GM10847 (cell line): ENCODE results near the gene SETD1A.
A peak's percentile ranks its signal among the peaks of the same experiment; 100 is the strongest.

Source experiments
- POLR2A ChIP-seq: IDR thresholded peaks from 2 replicates; pipeline ENCODE4 v1.6.1; 2011; ENCODE audit not compliant: insufficient read length; ENCODE audit errors: extremely low read depth

The SETD1A gene

DNA sequence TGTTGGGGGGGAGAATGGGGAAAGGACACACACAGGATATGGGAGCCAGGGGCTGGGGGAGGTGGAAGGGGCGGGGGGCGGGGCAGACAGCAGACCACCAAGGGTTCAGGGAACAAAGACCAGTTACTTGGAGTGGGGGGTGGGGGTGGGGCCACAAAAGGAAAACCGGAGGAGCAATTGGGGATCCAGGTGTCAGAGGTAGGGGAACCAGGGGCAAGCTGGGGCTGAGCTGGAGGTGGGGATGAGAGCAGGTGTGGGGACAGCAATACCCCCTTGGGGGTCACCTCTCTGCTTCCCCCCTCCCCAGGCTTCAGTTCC is 10.1 kb upstream of the SETD1A start:
- no peak for TF ChIP-seq POLR2A

DNA sequence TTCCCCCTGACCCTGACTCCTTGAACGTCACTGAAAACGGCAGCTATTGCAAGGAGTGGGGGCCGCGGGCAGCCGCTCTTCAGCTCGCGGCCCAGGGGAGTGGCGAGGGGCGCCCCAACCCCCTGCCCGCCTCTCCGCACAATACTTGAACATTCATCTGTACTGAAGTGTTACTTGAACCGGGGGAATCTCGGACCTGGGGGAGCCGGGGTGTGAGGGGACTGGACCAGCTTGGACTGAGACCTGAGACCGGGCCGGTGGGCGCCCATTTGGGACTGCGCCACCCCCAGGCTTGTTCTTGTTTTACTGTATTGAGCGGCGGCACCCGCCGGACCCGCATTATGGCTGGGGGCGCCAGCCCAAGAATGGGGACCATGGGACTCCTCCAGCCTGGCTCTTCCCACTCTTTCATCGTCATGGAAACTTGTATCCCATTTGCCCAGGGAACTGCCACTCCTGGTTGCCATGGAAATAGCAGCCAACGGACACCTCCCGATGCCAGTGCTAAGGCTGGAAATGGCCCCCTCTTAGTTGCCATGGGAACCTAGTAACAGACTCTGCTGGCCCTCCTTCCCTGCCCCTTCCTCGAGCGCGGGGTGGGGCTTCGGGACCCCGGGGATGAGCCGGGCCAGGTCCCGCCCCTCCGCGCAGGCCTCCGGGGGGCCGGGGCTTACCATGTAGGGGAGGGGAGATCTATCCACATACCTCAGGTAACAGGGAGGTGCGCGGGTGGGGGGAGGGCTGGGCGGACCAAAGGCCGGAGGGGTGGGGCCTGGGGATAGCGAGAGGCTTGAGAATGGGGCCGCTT is 9.5 kb upstream of the SETD1A start:
- no peak for TF ChIP-seq POLR2A

DNA sequence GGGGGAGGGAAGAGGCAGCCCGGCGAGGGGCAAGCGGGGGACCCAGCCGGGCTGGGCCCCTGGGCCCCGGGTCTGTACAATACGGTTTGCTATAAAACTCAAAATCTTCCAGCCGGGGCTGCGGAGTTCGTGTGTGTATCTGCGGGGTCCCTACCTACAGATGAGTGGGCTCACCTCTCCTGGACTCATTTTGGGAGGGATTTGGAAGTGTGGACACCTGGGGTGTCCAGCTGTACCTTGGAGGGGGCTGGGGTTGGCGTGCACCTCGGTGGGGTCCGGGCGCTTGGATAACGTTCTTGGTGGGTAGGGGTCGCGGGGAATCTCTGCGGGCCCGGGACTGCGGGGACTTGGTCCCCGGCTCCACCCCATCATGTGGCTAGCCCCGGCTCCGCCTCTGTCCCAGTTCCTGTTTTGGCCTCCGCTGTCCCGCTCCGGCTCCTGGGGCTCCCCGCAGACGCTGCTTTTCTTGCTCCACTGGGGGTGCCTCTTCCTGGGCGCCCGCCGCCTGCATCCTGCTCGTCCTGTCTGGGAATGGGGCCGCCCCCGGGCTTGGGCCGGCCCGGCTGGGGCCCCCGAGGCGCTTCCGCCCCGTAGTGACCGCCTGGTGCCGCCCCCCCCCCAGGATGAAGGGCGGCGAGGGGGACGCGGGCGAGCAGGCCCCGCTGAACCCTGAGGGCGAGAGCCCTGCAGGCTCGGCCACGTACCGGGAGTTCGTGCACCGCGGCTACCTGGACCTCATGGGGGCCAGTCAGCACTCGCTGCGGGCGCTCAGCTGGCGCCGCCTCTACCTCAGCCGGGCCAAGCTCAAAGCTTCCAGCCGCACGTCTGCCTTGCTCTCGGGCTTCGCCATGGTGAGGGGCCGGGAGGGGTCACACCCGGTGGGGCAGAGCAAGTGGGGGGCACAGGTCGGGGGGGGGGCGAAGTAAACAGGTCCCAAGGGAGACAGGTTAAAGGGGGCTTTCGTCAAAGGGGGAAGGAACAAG is 8.6 kb upstream of the SETD1A start, which contains the start of gene ORAI3:
ORAI3 (plus strand) TSS at position 402 of the 983 bp plus-strand sequence; CDS start at position 624, 222 bp downstream.
- TF ChIP-seq POLR2A, result peak; percentile 66

DNA sequence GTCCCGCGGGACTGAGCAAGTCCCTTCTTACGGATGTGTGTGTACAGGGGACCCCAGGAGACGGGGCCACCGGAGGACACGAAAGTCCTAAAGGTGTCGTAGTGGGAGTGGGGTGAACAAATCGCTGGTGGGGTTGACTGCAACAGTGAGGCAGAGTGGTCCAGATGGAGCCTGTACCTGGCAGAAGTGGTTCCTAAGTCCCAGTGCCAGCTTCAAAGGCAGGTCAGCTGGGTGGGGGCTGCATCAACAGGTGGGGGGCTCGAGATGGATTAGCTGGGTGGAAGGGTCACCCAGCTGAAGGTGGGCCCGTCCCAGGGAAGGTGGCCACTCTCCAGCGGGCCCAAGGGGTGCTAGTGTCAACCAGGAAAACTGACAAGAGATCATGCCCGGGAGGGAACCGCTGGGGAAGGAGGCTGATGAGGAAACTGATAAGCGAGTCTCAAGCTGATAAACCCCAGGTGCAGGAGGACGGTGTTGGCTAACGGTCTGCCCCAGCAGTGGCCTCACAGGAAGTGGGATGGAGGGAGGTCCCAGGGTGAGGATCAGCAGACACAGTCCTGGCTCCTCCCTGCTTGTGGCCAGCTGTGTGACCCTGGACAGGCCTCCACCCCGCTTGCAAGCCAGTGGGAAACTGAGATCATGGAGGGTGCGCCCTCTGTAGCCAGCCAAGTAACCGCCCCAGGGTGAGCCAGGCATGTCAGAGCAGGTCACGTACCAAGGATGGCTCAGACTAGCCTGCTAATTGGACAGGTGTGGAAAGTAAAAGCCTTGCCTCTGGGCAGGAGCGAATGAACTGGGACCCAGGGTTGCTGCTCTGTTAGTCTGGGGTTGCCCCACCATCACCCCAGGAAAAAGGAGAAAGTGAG is 7.7 kb upstream of the SETD1A start:
- TF ChIP-seq POLR2A, result peak; percentile 64

DNA sequence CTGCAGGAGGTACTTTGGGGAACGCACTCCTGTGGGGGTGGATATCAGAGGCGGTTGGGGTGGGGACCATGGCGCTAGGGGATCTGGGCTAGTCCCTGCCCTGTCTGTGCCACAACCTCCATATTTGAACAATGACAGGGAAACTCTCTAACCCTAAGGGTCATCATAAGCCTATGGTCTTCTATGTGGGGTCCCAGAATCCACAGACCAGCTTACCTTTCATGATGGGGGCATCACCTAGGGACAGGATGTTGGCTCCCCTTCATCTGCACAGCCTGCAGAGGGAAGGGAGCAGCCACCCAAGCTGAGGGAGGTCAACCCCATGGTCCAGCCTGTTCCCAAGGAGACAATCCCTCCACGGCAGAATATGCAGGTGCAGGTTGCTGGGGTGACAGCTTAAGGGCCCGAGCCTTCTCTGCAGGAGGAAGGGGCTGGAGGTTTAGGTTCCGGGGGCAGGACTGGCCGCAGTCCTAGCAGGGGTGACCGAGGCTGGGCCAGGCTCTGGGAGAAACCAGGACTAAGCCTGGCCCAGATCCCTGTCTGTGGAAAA is 7.0 kb upstream of the SETD1A start:
- TF ChIP-seq POLR2A, result no peak

DNA sequence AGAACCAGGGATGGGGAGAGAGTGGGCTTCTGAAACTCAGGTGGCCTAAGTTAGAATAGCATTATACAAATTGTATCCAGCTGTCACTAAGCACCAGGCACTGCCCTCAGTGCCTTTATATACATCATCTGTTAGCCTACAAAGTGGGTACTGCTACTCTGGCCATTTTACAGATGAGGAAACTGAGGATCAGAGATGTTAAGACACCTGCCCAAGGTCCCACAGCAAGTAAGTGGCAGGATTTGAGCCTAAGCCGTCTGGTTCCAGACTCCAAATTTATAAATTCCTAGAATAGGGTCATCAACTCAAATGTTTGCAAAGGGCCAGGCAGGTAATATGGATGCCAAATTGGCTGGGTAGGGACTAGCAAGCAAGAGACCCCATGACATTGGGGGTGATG is 6.4 kb upstream of the SETD1A start:
- no peak for TF ChIP-seq POLR2A

DNA sequence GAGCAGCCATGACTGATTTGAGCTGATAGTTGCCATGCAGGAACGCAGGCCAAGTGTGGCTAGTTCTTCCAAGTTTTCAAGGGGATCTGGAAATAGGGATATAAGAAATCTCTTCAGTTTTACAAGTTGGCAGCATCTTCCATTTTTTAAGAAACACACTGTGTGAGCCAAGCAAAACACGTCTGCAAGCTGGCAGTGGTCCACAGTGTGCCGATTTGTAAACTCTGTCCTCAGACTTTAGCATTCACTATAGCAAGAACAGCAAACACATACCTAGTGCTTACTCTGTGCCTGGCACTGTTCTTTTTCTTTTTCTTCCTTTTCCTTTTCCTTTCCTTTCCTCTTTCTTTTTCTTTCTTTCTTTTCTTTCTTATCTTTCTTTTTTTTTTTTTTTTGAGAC is 5.8 kb upstream of the SETD1A start:
- no peak for TF ChIP-seq POLR2A

DNA sequence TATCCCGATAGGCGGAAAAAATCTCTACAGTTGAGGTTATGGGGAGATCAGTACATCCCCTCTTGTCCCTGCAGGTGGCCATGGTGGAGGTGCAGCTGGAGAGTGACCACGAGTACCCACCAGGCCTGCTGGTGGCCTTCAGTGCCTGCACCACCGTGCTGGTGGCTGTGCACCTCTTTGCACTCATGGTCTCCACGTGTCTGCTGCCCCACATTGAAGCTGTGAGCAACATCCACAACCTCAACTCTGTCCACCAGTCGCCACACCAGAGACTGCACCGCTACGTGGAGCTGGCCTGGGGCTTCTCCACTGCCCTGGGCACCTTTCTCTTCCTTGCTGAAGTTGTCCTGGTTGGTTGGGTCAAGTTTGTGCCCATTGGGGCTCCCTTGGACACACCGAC is 4.4 kb upstream of the SETD1A start:
- no peak for TF ChIP-seq POLR2A

DNA sequence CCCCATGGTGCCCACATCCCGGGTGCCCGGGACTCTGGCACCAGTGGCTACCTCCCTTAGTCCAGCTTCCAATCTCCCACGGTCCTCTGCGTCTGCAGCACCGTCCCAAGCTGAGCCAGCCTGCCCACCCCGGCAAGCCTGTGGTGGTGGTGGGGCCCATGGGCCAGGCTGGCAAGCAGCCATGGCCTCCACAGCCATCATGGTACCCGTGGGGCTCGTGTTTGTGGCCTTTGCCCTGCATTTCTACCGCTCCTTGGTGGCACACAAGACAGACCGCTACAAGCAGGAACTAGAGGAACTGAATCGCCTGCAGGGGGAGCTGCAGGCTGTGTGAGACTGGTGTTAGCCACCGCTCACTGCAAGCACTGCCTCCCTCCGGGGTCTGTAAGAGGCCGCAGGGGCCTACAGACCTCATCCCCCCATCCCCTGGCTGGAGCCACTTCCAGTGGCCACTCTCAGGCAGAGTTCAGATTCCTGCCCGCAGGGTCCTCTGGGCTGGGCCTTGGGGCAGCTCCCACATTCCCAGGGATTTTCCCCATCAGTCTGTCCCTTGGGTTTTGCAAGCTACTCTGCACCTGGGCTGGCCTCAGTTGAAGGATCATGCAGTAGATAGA is 3.9 kb upstream of the SETD1A start:
- no peak for TF ChIP-seq POLR2A

DNA sequence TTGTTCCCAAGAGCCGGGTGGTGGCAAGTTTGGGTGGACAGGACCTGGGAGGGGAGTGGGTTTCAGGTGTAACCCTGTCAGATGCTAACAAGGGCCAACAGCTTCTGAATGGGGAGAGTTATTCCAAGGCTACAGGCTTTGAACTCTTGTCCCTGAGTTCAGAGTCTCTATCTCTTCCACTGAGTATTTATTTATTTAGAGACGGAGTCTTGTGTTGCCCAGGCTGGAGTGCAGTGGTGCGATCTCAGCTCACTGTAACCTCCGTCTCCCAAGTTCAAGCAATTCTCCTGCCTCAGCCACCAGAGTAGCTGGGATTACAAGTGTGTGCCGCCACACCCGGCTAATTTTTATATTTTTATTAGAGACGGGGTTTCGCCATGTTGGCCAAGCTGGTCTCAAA is 2.6 kb upstream of the SETD1A start:
- TF ChIP-seq POLR2A, result no peak

DNA sequence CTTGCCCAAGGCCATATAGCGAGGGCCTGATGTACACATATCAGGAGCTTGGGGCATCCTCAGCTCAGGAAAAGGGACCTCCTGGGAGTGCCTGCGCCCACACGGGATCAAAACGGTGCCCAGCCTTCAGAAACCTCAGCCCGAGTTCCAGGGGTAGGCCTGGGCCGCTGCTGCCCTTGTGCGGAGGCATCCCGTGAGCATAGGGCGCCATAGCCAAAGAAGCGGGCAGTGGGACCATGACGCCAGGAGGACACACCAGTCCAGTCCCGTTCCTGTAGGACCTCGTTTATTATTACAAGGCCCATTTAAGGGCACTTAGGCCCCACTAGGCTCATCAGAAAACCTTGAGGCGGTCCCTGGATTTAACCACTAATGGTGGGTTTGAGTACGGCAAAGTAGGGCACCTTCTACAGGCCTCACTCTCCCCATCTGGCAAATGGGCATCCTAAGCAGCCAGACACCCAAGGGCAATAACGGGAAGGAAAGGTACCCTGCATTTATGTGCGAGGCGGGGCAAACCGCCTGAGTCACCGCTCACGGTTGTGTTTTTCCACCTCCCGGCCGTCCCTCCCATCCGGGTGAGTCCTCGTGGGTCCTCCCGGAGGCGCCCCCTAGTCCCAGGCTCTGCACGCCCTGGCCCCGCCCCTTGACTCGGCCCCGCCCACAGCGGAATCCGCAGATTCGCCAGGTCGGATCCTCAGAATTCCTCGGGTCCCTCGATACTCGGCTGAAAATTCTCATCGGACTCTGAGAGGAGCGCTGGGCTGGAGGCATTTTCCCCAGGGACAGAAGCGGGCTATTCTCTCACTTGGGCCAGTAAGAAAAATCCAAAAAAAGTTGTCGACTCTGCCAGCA is 726 bp upstream of the SETD1A start:
- TF ChIP-seq POLR2A, result no peak

DNA sequence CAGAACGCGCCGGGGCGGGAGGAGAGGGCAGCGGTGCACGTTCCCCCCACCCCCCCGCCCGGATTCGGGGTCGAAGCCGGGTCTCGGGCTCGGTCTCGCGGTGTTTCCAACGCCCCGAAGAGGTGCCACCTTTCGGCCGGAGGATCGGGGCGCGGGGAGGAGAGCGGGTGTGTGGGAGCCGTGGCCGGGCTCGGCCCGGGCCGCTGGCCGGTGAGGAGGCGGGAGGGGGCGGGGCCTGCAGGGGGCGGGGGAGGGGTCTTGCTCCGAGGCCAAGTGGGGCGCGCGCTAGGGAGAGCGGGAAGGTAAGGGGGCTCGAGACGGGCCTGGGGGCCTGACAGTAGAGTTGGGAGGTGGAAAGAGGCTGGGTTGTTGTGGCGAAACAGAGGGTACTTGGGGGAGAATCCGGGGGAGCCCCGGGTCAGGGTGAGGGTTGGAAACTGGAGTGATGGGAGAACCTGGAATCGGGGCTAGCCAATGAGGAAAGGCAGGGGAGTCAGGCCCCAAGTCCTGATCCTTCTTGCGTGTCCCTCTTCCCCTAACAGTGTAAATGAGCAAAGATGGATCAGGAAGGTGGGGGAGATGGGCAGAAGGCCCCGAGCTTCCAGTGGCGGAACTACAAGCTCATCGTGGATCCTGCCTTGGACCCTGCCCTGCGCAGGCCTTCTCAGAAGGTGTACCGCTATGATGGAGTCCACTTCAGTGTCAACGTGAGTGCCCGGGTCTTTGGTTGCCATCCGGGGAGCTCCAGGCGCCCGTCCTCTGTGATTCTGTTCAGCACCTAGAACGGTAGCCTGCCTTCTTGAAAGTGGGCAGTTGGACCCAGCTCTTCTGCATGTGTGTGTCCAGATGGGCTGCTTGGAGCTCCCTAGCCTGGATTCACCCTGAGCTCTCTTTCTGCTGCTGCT is 873 bp downstream of the SETD1A start:
- no peak for TF ChIP-seq POLR2A

DNA sequence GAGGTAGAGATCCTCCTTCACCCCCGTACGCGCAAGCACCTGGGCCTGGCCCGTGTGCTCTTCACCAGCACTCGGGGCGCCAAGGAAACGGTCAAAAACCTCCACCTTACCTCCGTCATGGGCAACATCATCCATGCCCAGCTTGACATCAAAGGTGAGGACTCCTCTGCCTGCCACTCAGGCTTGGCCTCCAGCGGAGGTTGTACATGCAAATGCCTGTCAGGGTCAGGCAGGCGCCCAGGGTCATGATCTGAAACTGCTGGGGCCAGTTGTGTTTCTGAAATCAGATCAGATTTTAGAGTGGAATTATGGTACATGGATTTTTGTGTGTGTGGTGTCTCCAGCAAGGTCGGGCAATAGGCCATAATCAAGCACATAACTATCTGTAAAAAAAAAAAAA is 3.8 kb downstream of the SETD1A start:
- TF ChIP-seq POLR2A, result no peak

DNA sequence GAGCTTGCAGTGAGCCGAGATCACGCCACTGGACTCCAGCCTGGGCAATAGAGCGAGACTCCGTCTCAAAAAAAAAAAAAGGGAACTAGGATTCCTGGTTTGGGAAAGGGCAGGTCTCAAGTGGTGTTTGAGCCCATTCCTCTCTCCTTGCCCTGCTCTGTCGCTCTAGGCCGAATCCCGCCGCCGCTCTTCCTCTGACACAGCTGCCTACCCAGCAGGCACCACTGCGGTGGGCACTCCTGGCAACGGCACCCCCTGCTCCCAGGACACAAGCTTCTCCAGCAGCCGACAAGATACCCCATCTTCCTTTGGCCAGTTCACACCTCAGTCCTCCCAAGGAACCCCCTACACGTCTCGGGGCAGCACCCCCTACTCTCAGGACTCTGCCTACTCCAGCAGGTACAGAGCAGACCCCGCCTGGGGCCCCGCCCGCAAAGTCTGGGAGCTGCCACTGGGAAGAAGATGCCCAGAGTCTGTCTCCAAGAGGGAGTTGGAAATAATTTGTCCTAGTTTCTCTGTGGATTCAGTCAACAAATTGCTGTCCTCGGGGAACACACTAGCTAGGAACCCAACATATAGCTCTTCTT is 6.5 kb downstream of the SETD1A start:
- no peak for TF ChIP-seq POLR2A
